Astrocyte (in vitro differentiated cells and primary cell): ENCODE data around the gene LSP1. TPM values are rescaled to one million over a fixed set of nuclear protein-coding genes. Genes with fewer than 3 reads are reported as not detected.
A peak's percentile ranks its signal among the peaks of the same experiment; 100 is the strongest.
"Not testable (repeated sequence)": the region's sequence is repeated elsewhere in the genome, so short reads cannot be mapped to it uniquely, and the experiment has no call there.

ENCODE experiments used
- DNase-seq: peaks from one replicate; pipeline ENCODE4 v3.0.0-alpha.2; 2010; ENCODE audit warnings: low read depth
- FAIRE-seq: peaks from 2 replicates; lab custom pipeline; 2011; peaks lifted over from hg19 to GRCh38; lab: Jason Lieb, UNC
- H2AFZ ChIP-seq: 2 replicates; pipeline ENCODE4 v1.6.0; 2012; ENCODE audit warnings: low read depth, low read length, inconsistent platforms
- H3K27ac ChIP-seq: 2 replicates; pipeline ENCODE4 v1.5.1; 2011; ENCODE audit warnings: low read depth, low read length, inconsistent platforms
- H3K27me3 ChIP-seq: 2 replicates; pipeline ENCODE4 v1.6.0; 2011; ENCODE audit warnings: low read length, inconsistent platforms; ENCODE audit not compliant: insufficient read depth
- H3K36me3 ChIP-seq: 2 replicates; pipeline ENCODE4 v1.5.1; 2011; ENCODE audit warnings: low read length, inconsistent platforms; ENCODE audit not compliant: insufficient read depth
- H3K4me1 ChIP-seq: 2 replicates; pipeline ENCODE4 v1.5.1; 2011; ENCODE audit warnings: low read length, inconsistent platforms; ENCODE audit not compliant: insufficient read depth
- H3K4me2 ChIP-seq: 2 replicates; pipeline ENCODE4 v1.6.0; 2012; ENCODE audit warnings: low read length, inconsistent platforms
- H3K4me3 ChIP-seq: 2 replicates; pipeline ENCODE4 v1.5.1; 2011; ENCODE audit warnings: low read depth, mild to moderate bottlenecking, low read length, inconsistent platforms; ENCODE audit not compliant: insufficient read depth
- H3K79me2 ChIP-seq: 2 replicates; pipeline ENCODE4 v1.6.0; 2012; ENCODE audit warnings: mild to moderate bottlenecking, low read length, inconsistent platforms; ENCODE audit not compliant: insufficient read depth
- H3K9ac ChIP-seq: 2 replicates; pipeline ENCODE4 v1.6.0; 2012; ENCODE audit warnings: mild to moderate bottlenecking, low read length, inconsistent platforms
- H3K9me3 ChIP-seq: 2 replicates; pipeline ENCODE4 v1.5.1; 2012; ENCODE audit warnings: low read depth, mild to moderate bottlenecking, low read length, inconsistent platforms; ENCODE audit not compliant: insufficient read depth
- H4K20me1 ChIP-seq: 2 replicates; pipeline ENCODE4 v1.6.0; 2012; ENCODE audit warnings: low read length, inconsistent platforms; ENCODE audit not compliant: insufficient read depth
- H3K27ac Mint-ChIP-seq: one replicate; pipeline ENCODE4 v1.8.0; 2021; ENCODE audit warnings: mild to moderate bottlenecking, mixed read lengths; ENCODE audit not compliant: unreplicated experiment
- H3K27me3 Mint-ChIP-seq: one replicate; pipeline ENCODE4 v1.8.0; 2021; ENCODE audit warnings: low read depth, mixed read lengths; ENCODE audit not compliant: unreplicated experiment
- H3K36me3 Mint-ChIP-seq: one replicate; pipeline ENCODE4 v1.8.0; 2021; ENCODE audit warnings: low read depth, mixed read lengths; ENCODE audit not compliant: unreplicated experiment
- H3K4me1 Mint-ChIP-seq: one replicate; pipeline ENCODE4 v1.8.0; 2021; ENCODE audit warnings: low read depth, mixed read lengths; ENCODE audit not compliant: unreplicated experiment
- H3K4me3 Mint-ChIP-seq: one replicate; pipeline ENCODE4 v1.8.0; 2021; ENCODE audit warnings: mild to moderate bottlenecking, moderate library complexity, mixed read lengths; ENCODE audit not compliant: unreplicated experiment
- H3K9me3 Mint-ChIP-seq: one replicate; pipeline ENCODE4 v1.8.0; 2021; ENCODE audit warnings: mild to moderate bottlenecking, mixed read lengths; ENCODE audit not compliant: unreplicated experiment
- CTCF ChIP-seq: IDR thresholded peaks from 2 replicates; pipeline ENCODE4 v1.5.1; 2011; ENCODE audit warnings: low read depth, mild to moderate bottlenecking, inconsistent platforms, low read length, moderate library complexity; ENCODE audit not compliant: insufficient read depth
- EZH2 ChIP-seq: IDR thresholded peaks from 2 replicates; pipeline ENCODE4 v1.6.1; 2012; ENCODE audit warnings: mild to moderate bottlenecking, low read length, inconsistent platforms; ENCODE audit not compliant: insufficient read depth
- total RNA-seq: library from RNA; stranded (reverse); gene quantifications from 2 replicates; pipeline ENCODE4 v1.2.1, GENCODE V29; 2021

Gene LSP1
- total RNA-seq, 1 donor from 2014 or later, result 1.3 TPM

GRCh38 chr11:1873048-1873812, 20.3 kb downstream of the LSP1 start:
- Mint-ChIP-seq H3K9me3 (no peaks in the 10 kb centered on the region), H3K27me3 (peaks cover 20% of the 10 kb centered on the region), H3K36me3 (no peaks in the 10 kb centered on the region), H3K4me3 (no peak overlapping the region), H3K27ac (no peak overlapping the region), H3K4me1 (no peaks in the 10 kb centered on the region)
- no peak overlapping the region for H3K27ac ChIP-seq
- TF ChIP-seq CTCF, result no peak
- no peak for TF ChIP-seq EZH2
- H3K4me2 ChIP-seq, result no peak overlapping the region
- no peak overlapping the region for H3K9ac ChIP-seq
- H3K4me3 ChIP-seq, result no peak overlapping the region
- FAIRE-seq, result no peak
- H3K4me1 ChIP-seq, result peaks cover 8% of the 10 kb centered on the region
- H4K20me1 ChIP-seq, result no peaks in the 10 kb centered on the region
- no peak overlapping the region for H2AFZ ChIP-seq
- peaks cover 4% of the 10 kb centered on the region for H3K27me3 ChIP-seq
- H3K36me3 ChIP-seq, result no peaks in the 10 kb centered on the region
- DNase-seq, result peak; percentile 14
- H3K9me3 ChIP-seq, result no peaks in the 10 kb centered on the region
- no peaks in the 10 kb centered on the region for H3K79me2 ChIP-seq

GRCh38 chr11:1873813-1874150, 20.9 kb downstream of the LSP1 start:
- not testable (repeated sequence) for H4K20me1 ChIP-seq, H3K79me2 ChIP-seq, H3K4me2 ChIP-seq, H3K4me1 Mint-ChIP-seq, H3K27ac Mint-ChIP-seq, H3K36me3 Mint-ChIP-seq, H2AFZ ChIP-seq, H3K9ac ChIP-seq, H3K27me3 ChIP-seq, H3K9me3 ChIP-seq, H3K4me1 ChIP-seq, H3K9me3 Mint-ChIP-seq, FAIRE-seq, H3K27ac ChIP-seq, DNase-seq, H3K4me3 Mint-ChIP-seq, H3K4me3 ChIP-seq, H3K36me3 ChIP-seq
- H3K27me3 Mint-ChIP-seq, result peaks cover 19% of the 10 kb centered on the region

GRCh38 chr11:1874441-1875092, 21.7 kb downstream of the LSP1 start:
- not testable (repeated sequence) for FAIRE-seq, H3K9me3 ChIP-seq, H3K4me3 ChIP-seq, H3K36me3 Mint-ChIP-seq, H3K36me3 ChIP-seq, H3K4me3 Mint-ChIP-seq, H3K27me3 ChIP-seq, H3K79me2 ChIP-seq, H2AFZ ChIP-seq, H3K27ac ChIP-seq, H3K27ac Mint-ChIP-seq, H4K20me1 ChIP-seq, H3K9ac ChIP-seq, H3K4me2 ChIP-seq, DNase-seq, H3K4me1 ChIP-seq, H3K4me1 Mint-ChIP-seq, H3K9me3 Mint-ChIP-seq
- peaks cover 12% of the 10 kb centered on the region for H3K27me3 Mint-ChIP-seq
